ENCODE measurements around the gene DCANP1.
A peak's percentile ranks its signal among the peaks of the same experiment; 100 is the strongest.

DCANP1 gene

DNA sequence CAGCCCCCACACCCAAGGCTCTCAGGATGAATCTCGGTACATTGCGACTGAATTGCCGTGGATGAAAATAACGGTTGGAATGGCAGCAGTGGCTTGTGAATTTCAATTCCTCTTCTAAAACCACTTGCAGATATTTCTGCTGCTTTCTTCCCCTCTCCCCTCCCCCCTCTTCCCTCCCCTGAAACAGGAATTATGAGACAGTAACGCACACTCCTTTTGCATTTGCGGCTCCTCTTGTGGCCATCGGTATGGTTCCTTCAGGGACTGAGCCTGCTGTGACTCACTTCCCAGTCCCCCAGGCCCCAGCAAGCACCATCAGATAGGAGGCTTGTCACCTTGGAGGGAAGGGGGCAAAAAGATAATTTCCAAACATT, 9.7 kb downstream of the DCANP1 start:
- no peak for TF ChIP-seq Cebpa-rat (IDR thresholded peaks at IDR 0.05)
- H3K27me3 ChIP-seq: no peaks in the 10 kb centered on the region
- H3K4me1 ChIP-seq: peaks cover 100% of the 10 kb centered on the region
- peak overlapping the region; percentile 95 for H3K4me2 ChIP-seq
- peak overlapping the region; percentile 36; the same call in 1 of the 2 replicates for H3K4me3 ChIP-seq
- H3K27ac ChIP-seq: peak overlapping the region; percentile 93
- H3K36me3 ChIP-seq: no peaks in the 10 kb centered on the region
- no peaks in the 10 kb centered on the region for H4K20me1 ChIP-seq
- H3K9me3 ChIP-seq: no peaks in the 10 kb centered on the region
- H3K9ac ChIP-seq: peak overlapping the region; percentile 78

DNA sequence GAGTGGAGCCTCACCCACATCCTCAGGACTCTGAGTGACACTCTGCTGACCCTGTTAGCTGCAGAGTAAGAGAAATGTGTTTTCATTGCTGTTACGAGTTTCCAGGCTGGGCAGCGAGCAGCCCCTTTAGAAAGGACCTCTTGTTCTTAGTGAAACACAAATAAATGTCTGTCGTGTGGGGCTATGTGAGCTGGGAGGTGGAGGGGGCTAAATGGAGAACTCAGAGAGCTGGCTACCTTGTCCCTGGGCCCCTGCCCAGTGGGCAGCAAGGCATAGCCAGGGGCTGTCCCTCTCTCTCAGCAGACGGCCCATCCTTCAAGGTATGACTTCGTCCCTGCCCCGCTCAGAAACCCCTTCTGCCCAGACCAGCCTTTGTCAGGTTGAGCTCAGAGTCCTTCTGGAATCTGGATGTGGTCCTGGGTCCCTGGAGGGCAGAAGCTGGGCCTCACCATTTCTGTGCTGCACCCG, 10.2 kb downstream of the DCANP1 start:
- Histone ChIP-seq H3K27ac (peak overlapping the region; percentile 93), H3K4me1 (peaks cover 100% of the 10 kb centered on the region), H3K4me2 (peak overlapping the region; percentile 95), H4K20me1 (no peaks in the 10 kb centered on the region), H3K36me3 (no peaks in the 10 kb centered on the region), H3K27me3 (no peaks in the 10 kb centered on the region), H3K9me3 (no peaks in the 10 kb centered on the region), H3K9ac (peak overlapping the region; percentile 78), H3K4me3 (peak overlapping the region; percentile 36; the same call in 1 of the 2 replicates)
- no peak for TF ChIP-seq Cebpa-rat (IDR thresholded peaks at IDR 0.05)

DNA sequence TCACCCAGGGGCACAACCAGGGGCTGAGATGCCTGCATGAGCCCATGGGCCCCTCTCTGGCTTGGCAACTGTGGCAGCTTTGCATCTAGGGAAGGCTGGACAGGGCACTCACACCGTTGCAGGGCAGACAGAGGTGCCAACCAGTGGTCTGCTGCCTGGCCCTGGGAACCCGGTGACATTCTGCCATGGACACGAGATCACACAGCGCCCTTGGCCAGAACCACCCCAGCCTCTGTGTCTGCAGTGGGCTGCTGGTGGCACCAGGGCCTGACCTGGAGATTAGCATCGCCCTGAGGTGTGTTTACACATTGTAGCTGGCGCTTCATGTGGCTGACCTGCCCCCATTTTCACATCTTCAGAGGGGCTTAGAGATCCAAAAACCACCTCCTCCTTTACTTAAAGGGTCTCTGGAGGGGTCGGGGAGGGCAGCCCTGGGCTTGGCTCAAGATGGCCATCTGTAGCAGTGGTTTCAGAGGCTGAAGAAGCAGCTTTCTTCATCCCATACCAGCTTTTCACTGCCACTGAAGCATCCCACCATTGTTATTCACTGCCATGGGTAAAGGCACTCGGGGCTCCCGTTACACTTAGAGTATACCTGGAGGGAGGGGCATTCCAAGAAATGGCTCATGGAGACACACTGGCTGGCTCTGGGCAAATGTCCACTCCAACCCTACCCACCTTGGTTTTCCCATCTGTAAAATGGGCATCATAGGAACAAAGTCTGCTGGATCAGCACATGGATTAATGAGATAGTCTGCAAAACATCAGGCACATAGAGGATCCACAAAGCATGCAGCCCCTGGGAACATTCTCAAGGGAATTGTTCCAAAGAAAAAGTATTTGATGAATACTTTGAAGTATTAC, 11.4 kb downstream of the DCANP1 start:
- no peaks in the 10 kb centered on the region for H3K9me3 ChIP-seq
- no peaks in the 10 kb centered on the region for H3K27me3 ChIP-seq
- peak overlapping the region; percentile 93 for H3K27ac ChIP-seq
- no peak overlapping the region for H3K4me3 ChIP-seq
- peak overlapping the region; percentile 95 for H3K4me2 ChIP-seq
- H3K4me1 ChIP-seq: peaks cover 92% of the 10 kb centered on the region
- no peak for TF ChIP-seq Cebpa-rat (IDR thresholded peaks at IDR 0.05)
- peak overlapping the region; percentile 32; the same call in 1 of the 2 replicates for H3K9ac ChIP-seq
- H4K20me1 ChIP-seq: no peaks in the 10 kb centered on the region
- H3K36me3 ChIP-seq: no peaks in the 10 kb centered on the region

DNA sequence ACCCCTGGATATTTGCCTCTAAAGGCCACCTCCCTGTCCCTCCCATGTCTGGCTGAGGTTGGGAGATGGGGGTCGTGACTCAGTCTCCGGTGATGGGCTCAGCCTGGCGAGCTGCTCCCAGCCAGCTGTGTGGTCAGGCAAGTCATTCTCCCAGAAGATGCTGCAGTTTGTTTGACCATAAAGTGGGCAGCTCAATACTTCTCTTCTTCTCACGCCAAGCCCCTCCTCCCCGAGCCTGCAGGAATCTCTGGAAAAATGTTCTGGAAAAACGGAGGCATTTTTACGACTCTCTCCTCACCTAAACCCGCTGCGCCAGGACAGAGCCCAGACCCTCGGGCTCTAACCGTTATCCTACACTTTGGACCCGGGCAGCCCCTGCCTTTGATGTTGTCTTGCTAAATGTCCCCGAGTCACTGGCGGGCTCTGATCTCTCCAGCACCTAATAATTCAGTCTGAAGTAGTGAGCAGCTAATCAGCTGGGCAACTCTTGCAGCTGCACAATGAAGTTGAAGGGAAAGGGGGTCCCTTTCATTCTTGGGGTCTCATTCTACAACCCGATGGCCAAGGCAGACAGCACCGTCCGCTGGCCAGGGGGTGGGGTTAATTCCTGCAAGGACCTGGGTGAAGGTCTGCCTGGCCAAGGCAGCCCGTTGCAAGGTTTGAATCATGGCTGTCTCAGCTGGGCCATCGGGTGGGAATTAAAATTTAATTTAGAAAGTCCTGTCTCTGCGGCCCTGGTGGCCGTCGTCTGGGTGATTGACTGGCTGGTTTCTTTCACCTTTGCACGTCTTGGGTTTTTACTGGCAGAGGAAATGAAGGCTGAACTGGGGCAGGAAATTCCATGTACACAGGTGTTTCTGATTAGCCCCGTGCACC, 12.3 kb downstream of the DCANP1 start:
- Histone ChIP-seq H3K4me3 (no peak overlapping the region), H3K9me3 (no peaks in the 10 kb centered on the region), H3K27me3 (no peaks in the 10 kb centered on the region), H4K20me1 (no peaks in the 10 kb centered on the region), H3K36me3 (no peaks in the 10 kb centered on the region), H3K9ac (peak overlapping the region; percentile 42), H3K4me1 (peaks cover 92% of the 10 kb centered on the region), H3K27ac (peak overlapping the region; percentile 93), H3K4me2 (peak overlapping the region; percentile 95)
- TF ChIP-seq Cebpa-rat (IDR thresholded peaks at IDR 0.05): no peak

DNA sequence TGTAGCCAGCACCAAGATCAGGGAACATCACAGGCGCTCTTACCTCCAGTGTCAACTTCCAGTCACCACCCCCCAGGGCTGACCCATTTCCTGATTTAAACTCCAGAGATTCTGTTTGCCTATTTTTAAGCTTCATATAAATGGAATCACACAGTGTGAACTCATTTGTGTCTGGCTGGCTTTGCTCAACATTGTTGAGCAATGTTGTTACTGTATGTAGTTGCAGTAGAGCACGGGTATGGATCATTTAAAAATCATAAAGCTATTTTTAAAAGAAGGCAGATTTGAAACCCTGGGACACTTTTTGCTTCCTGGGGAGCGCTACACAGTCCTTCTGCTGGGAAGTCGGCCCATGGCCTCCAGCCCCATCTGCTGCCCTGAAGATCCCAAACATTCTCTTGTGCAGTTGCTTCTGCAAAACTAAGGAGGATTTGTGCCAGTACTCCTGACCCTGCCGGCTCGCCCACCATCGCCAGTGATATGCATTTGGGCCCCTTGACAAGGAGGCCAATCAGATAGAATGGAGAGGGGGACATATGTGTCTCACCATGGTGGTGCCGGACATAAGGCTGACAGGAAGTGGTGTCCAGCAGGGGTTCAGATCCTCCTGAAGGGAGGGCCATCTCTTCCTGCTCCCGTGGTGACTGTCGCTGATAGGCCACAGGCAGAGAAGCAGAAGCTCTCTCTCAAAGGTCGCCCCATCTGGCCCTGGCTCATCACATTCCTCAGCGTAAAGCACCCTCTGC, 13.3 kb downstream of the DCANP1 start:
- H3K36me3 ChIP-seq: no peaks in the 10 kb centered on the region
- peaks cover 92% of the 10 kb centered on the region for H3K4me1 ChIP-seq
- no peak overlapping the region for H3K4me3 ChIP-seq
- H3K9me3 ChIP-seq: peaks cover 2% of the 10 kb centered on the region
- no peaks in the 10 kb centered on the region for H4K20me1 ChIP-seq
- peak overlapping the region; percentile 93 for H3K27ac ChIP-seq
- H3K4me2 ChIP-seq: peak overlapping the region; percentile 95
- H3K27me3 ChIP-seq: no peaks in the 10 kb centered on the region
- H3K9ac ChIP-seq: peak overlapping the region; percentile 42
- TF ChIP-seq Cebpa-rat (IDR thresholded peaks at IDR 0.05): no peak

DNA sequence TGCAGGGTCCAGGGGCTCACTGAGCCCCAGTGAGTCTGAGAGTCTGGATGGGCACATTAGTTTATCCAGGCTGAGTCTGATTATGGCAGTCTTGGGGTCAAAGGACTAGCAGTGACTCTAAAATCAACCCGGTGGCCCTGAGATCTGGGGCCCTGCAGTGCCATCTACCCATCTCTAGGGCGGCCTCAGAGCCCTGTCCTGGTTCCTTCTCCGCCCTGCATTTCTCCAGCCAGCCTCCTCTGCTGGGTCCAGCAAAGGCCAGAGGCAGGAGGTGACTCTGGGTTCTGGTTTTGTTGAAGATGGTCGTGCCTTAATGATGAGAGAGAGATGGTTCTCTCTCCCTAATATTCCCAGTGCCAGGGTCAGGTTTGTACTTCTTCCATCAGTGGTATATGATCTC, 15.0 kb downstream of the DCANP1 start:
- Histone ChIP-seq H3K27ac (peak overlapping the region; percentile 45), H3K36me3 (no peaks in the 10 kb centered on the region), H3K4me1 (peaks cover 83% of the 10 kb centered on the region), H3K9ac (no peak overlapping the region), H3K4me2 (peak overlapping the region; percentile 95; the same call in 1 of the 2 replicates), H3K9me3 (peaks cover 18% of the 10 kb centered on the region), H3K27me3 (no peaks in the 10 kb centered on the region), H4K20me1 (no peaks in the 10 kb centered on the region), H3K4me3 (no peak overlapping the region)
- no peak for TF ChIP-seq Cebpa-rat (IDR thresholded peaks at IDR 0.05)

DNA sequence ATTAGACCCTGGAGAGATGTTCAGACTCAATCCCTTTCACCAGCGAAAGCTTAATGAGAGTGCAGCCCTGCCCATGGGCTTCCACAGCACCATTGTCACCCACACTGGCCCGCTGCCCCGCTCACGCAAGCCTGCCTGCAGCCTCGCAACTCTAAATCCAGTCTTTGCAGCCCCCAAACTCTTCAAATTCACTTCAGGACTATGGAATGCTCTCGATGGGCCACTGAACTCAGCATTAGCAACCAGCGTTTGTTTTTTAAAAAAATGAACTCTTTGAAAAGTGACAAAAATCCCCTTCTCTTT, 17.1 kb downstream of the DCANP1 start:
- H3K4me1 ChIP-seq: peaks cover 83% of the 10 kb centered on the region
- no peak for TF ChIP-seq Cebpa-rat (IDR thresholded peaks at IDR 0.05)
- no peaks in the 10 kb centered on the region for H3K27me3 ChIP-seq
- H4K20me1 ChIP-seq: no peaks in the 10 kb centered on the region
- H3K9me3 ChIP-seq: peaks cover 18% of the 10 kb centered on the region
- H3K27ac ChIP-seq: peak overlapping the region; percentile 64
- no peaks in the 10 kb centered on the region for H3K36me3 ChIP-seq
- H3K4me3 ChIP-seq: no peak overlapping the region
- peak overlapping the region; percentile 59 for H3K4me2 ChIP-seq
- H3K9ac ChIP-seq: no peak overlapping the region

DNA sequence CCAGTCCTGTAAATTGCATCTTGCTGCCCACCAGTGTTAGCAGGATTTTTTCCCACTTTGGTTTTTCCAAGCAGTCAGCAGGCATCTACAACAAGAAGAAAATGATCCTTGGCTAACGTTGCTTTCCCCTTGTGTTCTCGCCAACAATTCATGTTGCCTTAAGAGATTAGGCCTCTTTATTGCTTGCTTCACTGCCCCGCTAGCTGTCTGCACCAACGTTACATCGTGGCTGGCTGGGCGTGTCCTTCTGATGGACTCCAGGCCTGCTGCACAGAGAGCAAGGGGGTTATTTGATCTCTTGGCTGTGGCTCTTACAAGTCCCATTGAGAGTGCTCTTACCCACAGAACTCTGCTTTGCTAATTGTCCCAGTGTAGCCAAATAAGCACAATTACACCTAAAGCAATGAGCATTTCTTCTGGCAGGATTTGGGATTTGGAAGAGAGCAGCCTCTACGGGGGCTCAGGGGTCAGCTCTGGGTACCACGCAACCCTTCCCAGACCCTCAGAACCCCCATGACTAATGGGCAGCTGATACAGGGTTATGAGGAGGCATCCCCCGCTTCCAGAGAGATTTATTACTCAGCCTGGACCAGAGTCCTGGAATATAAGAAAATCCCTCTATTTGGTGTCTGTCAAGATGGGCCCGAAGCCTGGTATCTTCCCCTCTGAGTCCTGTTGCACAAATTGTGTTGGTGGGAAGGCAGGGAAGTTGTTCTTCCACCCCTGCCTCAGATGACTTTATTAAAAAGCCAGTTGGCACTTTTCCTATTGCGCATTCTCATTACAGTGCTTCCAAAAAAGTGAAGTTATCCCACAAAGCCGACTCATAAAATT, 17.6 kb downstream of the DCANP1 start:
- Histone ChIP-seq H3K4me1 (peaks cover 83% of the 10 kb centered on the region), H3K4me3 (no peak overlapping the region), H3K9me3 (peaks cover 18% of the 10 kb centered on the region), H3K27ac (peak overlapping the region; percentile 64), H4K20me1 (no peaks in the 10 kb centered on the region), H3K36me3 (no peaks in the 10 kb centered on the region), H3K9ac (no peak overlapping the region), H3K27me3 (no peaks in the 10 kb centered on the region), H3K4me2 (peak overlapping the region; percentile 59)
- no peak for TF ChIP-seq Cebpa-rat (IDR thresholded peaks at IDR 0.05)

DNA sequence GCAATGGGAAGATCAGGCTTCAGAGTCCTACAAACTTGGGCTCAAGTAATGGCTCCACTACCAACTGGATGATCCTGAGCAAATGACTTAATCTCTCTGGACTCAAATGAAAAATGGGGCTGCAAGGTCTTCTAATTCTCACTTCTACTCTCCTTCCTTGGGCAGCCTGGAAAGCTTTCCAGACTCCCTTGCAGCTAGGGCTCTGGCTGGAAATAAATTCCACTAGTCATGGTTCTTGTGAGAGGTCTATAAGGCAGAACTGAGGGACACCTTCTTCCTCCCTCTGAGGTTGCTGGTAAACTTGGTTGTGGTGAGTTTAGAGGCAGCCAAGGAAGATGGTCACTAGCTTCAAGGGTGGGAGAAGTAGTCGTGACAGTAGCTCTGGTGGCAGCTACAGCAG, 18.6 kb downstream of the DCANP1 start:
- Histone ChIP-seq H4K20me1 (no peaks in the 10 kb centered on the region), H3K36me3 (no peaks in the 10 kb centered on the region), H3K9ac (no peak overlapping the region), H3K27me3 (no peaks in the 10 kb centered on the region), H3K4me2 (peak overlapping the region; percentile 59; the same call in 1 of the 2 replicates), H3K9me3 (peaks cover 18% of the 10 kb centered on the region), H3K4me3 (no peak overlapping the region), H3K4me1 (peaks cover 83% of the 10 kb centered on the region), H3K27ac (no peak overlapping the region)
- TF ChIP-seq Cebpa-rat (IDR thresholded peaks at IDR 0.05): no peak

Measured in BLaER1 (cell line).